Germinal center (tissue), 1 donor: ENCODE measurements around the gene KCNIP2.
"Not testable (repeated sequence)": the region's sequence is repeated elsewhere in the genome, so short reads cannot be mapped to it uniquely, and the experiment has no call there.

Experiments used
- DNase-seq: peaks from one replicate; pipeline ENCODE4 v3.0.0; 2012; ENCODE audit warnings: mixed read lengths, low spot score

The KCNIP2 gene

DNA sequence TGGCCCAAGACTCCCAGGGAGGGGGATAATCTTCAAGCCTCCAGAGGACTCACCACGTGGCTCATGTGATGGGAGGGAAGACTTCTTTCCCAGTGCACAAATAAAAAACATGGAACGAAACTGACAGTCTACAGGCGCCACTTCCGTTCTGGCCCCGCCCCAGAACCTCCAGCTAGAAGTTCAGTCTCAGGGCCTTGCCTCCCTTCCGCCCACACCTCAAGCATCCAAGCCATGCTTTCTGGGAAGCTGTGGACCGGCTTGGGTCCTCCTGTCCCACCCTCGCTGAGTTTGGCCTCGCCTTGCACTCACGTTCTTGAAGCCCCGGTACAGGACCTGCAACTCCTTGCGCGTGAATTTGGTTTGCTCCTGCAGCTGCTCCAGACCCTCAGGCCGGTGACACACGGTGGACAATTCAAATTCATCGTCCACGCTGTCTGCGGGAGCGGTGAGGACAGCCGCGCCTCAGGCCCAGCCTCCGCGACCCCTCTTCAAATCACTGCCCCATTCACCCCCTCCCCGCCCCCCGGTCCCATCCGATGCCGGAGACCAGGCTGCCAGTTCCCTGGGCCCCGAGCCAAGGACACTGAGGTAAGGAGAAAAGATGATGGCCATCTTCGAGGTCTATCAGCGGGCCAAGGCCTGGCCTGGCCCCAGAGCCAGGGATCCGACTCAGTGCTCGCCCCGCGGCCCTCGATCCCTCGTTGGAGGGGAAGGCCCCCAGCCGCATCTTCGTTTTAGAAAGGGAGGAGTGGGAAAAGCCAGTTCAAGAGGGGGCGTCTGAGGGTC is 14.6 kb downstream of the KCNIP2 start:
- no peak for DNase-seq

DNA sequence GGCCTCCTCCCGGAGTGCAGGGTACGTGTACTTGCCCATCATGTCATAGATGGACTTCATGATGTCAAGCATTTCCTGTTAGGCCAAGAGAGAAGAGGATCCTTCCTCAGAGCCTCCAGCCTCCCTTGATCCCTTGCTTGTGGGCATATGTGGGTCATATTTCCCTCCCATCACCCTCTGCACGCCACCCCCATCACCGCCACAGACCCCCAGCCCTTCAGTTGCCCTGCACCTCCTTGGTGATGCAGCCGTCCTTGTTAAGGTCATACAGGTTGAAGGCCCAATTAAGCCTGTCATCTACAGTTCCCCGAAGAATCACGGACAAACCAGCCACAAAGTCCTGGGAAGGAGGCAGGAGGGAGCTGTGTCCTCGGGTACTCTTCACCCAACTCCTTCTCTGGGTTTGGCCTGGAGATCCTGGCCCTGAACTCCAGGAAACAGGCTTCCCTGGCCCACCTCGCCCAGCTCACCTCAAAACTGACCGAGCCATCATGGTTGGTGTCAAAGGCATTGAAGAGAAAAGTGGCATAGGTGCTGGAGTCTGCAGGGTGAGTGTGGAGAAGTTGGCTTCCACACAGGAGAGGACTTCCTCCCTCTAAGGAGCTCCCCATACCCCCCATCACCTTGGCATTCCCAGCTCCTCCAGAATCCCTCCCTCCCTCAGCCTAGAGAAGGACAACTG is 15.5 kb downstream of the KCNIP2 start:
- DNase-seq = no peak

DNA sequence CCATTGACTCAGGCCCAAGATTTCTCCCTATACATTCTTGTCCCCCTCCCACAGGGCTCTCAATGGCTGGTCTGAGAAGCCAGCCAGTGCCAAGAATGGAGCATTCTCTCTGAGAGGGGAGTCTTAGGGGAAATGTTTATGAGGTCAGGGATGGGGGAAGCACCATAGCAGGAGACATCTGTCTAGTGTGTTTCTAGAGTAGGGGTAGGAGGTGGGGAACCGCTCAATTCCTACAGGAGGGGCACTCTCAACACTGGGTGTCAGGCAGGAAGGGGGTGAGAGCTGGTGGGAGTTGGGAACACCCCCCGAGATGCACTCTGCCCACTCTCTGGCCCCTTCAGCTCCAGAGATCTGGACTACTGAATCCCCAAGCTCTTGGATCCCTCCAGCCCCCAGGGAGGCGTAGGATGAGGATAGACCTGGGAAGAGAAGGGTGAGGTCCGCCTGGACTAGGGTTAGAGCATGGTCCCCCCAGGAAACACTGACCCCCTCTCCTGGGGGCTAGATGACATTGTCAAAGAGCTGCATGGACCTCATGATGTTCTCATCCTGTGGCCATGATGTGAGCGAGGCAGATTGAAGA is 16.7 kb downstream of the KCNIP2 start:
- DNase-seq = no peak

DNA sequence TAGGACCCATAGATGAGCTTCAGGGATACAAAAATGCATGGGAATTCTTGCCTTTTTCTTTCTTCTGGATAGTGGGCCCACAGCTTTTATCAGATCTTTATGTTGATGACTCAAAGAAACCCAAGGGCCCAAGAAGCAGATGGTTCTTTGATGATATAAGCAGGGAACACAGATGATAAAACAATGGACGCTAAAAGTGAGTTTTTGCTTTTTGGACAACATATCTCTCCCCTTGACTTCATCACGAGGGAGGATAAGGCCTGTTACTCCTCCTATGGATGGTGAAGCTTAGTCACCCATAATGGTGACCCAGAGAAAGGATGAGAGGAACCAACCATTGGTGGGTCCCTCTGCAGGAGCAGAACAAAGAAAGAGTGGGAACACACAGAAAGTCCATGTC is 18.9 kb downstream of the KCNIP2 start:
- no peak for DNase-seq

DNA sequence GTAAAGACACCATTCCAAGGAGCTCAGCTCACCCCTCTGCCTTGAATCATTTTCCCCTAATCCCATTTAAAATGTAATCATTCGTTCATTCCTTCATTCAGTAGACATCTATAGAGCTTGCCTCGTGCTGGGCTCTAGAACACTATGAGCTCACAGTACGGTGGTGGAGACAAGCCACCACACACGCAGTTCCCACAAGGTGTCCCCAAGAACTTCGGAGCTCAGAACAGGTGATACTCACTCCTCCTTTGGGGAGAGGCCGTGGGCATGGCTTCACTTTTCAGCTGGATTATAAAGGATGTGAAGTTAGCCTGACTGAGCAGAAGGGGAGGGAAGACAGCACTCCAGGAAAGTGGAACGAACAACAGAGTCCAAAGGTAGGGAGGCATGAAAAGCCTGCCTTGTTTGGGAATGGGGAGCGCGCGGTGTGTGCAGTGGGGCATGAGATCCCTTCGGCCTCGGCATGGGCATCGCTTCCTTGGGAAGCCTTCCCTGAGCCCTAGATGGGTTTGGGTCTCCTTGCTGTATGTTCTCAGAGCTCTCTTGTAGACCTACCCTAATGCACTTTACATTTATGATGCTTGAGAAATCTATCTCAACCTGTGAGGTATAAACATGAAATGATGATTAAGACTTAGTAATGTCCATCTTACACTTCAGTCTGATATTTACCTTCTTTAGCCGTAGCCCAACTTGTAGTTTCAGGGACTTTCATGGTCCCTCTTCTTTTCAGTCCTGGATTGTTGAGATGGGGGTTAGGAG is 24.5 kb downstream of the KCNIP2 start:
- DNase-seq = no peak

- DNase-seq = peak; percentile 96
Measured at GRCh38 chr10:101818119-101818871, 25.3 kb downstream of the KCNIP2 start, which contains the start of gene OGA. Gene OGA, minus strand, starts transcription at chr10:101818444. Its CDS starts 422 bp downstream, at chr10:101818022.

GRCh38 chr10:101817337-101818118 is 26.1 kb downstream of the KCNIP2 start:
- DNase-seq = no peak

GRCh38 chr10:101816913-101817336 is 26.7 kb downstream of the KCNIP2 start:
- DNase-seq = no peak

DNA sequence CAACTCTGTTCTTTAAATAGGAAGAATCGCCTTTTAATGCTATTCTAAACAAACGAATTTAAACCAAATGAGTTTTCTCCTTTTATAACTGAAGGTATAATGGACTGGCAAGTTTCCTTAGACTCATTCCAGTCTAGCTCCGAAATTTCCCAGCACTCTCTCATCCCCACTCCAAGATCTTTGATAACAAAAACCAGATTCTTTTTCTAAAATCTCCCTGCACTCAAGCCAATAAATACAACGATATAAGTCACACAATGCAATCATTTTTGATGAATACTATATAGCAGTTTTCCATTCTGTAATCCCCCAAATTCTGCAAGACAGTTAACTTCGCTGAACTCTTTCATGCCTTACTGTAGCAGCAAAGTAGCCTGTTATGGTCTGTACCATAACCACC is 27.2 kb downstream of the KCNIP2 start:
- DNase-seq = no peak

DNA sequence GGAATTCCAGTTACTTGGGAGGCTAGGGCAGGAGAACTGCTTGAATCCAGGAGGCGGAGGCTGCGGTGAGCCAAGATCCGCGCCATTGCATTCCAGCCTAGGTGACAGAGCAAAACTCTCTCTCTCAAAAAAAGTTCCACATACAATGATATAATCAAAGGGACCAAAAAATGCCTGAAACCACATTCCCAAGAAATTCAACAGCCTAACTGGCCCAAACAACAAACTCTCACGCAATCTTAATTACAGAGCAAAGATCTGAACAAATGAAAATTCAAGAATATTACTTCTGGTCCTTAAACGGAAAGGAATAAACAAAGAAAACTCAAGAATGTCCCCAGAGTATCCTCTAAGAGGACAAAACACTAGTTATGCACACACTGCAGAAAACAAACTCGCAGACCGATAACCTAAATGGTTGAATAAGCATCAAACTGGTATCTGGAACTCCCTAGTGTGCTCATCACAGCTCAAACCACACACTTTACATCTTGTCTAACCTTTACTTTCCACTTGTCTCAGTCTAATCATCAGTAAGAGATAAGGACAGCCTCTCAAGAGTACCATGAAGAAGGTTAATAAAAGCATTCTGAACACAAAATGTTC is 29.0 kb downstream of the KCNIP2 start:
- DNase-seq = peak; percentile 64

- DNase-seq = no peak
Measured at GRCh38 chr10:101812606-101813005, 31.0 kb downstream of the KCNIP2 start.

- DNase-seq = no peak
Measured at GRCh38 chr10:101807158-101807557, 36.4 kb downstream of the KCNIP2 start.

GRCh38 chr10:101803511-101803910 is 40.1 kb downstream of the KCNIP2 start:
- DNase-seq = no peak

GRCh38 chr10:101797403-101798059 is 46.1 kb downstream of the KCNIP2 start:
- no peak for DNase-seq

GRCh38 chr10:101793526-101793925 is 50.1 kb downstream of the KCNIP2 start:
- no peak for DNase-seq

DNA sequence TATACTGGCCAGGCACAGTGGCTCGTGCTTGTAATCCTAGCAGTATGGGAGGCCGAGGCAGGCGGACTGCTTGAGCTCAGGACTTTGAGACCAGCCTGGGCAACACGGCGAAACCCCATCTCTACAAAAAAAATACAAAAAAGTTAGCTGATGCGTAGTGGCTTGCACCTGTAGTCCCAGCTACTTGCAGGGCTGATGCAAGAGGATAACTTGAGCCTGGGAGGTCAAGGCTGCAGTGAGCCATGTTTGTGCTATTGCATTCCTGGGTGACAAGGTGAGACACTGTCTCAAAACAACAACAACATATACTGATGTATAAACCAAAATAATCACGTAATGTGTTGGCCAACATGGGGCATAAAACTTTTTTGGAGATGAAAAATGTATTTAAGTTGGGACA is 53.9 kb downstream of the KCNIP2 start:
- DNase-seq = no peak

- DNase-seq = not testable (repeated sequence)
Measured at GRCh38 chr10:101789231-101789630, 54.4 kb downstream of the KCNIP2 start.

GRCh38 chr10:101785801-101786200 is 57.8 kb downstream of the KCNIP2 start:
- no peak for DNase-seq

DNA sequence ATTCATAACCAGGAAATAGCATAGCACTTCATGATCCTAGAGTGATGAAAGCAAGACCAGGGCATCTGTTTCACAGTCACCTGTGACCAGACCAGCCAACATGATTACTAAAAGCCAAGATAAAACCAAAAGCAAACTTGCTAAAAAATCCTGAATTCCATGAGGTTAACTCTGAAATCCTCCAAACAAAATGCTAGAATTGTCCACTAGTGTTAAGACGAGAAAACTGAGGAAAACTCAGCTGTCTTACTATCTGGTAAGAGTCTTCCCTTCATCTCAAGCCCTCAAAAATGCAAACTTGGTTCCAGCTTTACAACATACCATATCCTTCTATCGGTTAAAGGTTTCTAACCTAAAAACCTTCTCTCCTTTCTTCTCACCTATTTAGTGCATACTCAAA is 59.0 kb downstream of the KCNIP2 start:
- DNase-seq = no peak

- DNase-seq = no peak
Measured at GRCh38 chr10:101783736-101784118, 59.9 kb downstream of the KCNIP2 start.
